SH-SY5Y (cell line): ENCODE measurements around the gene MED9.

Experiments
- GATA2 ChIP-seq: IDR thresholded peaks from 2 replicates; pipeline ENCODE4 v1.6.1; 2011; ENCODE audit warnings: mild to moderate bottlenecking, low read depth, low read length
- GATA3 ChIP-seq: IDR thresholded peaks from 2 replicates; pipeline ENCODE4 v1.6.1; 2011; ENCODE audit warnings: low read depth, mild to moderate bottlenecking, low read length, moderate library complexity

MED9 gene

DNA sequence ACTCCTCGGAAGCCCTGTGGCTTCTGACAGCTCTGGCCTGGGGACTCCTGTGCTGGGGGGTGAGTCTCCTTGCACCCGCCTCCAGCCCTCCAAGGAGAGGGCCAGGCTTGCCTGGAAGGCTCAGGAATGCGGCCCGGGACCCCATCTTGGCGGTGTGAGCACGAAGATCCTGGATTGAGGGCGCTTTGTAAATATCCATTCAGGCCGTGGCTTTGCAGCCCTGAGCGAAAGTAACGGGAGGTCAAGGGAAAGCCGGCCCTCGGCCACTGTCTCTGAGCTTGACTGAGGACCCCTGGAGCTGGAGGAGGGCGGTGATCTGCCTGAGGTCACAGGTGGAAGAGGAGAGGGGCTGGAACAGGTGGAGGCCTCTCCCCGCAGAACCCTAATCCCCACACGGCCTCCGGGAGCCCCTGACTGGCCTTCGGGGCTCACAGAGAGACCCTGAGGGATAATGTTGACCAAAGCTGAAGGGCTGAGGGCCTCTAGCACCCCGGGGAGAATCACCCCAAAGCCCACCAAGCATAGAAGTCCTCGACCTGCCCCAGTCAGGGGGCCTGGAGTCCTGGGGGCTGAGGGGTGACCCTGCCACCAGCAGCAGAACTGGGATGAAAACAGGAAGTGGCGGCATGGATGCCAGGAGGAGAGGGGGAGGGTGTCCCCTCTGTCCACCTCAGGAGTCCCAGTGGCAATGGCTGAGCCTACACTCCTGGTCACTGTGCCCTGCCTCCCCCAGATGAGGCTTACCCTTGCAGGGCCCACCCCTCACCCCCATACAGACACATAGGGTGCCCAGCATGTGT lies 27.7 kb downstream of the MED9 start:
- TF ChIP-seq GATA2 (no peak), GATA3 (no peak)

DNA sequence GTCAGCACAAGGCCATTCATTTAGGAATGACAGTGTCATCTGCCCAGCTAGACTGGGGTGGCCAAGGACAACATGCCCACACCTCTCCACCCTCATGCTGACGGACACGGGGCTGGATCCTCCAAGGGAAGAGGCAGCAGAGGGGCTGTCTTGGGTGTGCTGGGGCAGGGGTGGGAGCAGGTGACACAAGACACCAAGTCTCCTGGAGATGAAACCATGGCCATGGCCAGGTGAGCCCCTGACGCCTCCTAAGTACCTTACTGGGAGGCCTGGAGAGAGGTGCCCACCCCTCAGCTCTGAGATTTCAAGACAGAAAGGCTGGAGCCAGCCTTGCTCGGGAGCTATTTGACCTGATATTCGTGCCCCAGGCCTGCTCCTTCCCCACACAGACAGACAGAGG lies 28.4 kb downstream of the MED9 start:
- TF ChIP-seq GATA2 = no peak
- TF ChIP-seq GATA3 = no peak

DNA sequence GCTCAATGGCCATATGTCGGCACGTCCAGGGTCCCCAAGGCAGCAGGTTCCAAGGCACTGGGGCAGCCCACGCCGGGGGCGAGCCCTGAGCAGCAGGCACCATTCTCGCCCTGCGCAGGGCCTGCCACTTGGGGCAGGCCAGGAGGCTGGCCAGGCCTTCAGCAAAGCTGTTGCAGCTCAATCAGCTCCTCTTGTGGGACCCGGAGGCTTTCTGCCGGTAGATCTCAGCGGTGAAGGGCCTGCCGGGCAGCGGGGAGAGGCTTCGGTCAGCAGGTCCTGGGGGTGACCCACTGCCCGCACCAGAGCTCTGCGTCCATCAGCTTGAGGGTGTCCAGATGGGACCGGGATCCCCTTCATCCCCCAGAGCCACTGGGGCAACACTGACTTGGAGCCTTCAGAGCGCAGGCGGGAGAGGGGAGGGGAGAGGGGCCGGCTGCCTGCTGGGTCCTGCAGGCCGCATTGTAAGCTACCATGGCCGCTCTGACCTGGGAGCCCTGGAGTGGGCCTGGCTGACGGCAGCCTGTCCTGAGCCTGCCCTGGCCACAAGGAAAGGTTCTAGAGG lies 28.9 kb downstream of the MED9 start:
- TF ChIP-seq GATA3 (no peak), GATA2 (no peak)

DNA sequence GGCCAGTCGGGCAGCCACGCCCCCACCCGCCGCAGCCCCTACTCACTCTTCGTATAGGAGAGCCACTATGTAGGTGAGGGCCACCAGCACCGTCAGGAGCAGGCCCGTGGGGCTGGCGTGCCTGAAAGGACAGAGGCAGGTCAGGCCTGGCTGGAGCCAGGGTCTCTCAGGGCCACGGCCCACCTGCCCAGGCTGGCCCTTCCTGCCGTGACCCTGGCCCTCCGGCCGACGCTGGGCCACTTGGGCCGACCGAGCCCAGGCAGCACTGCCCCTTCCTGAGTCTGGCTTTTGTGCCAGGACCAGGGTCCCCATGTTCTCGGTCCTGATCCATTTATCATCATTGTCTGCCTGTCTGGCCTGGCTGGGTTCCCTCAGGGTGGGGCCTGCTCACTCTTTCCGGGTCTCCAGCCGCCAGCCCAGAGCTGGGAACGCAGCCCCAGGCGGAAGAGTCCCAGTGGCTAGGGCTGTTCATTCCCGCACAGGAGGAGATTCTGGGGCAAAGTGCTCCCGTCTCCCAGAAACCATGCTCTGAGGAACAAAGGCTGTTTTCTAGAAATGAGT lies 29.5 kb downstream of the MED9 start:
- no peak for TF ChIP-seq GATA2
- no peak for TF ChIP-seq GATA3

DNA sequence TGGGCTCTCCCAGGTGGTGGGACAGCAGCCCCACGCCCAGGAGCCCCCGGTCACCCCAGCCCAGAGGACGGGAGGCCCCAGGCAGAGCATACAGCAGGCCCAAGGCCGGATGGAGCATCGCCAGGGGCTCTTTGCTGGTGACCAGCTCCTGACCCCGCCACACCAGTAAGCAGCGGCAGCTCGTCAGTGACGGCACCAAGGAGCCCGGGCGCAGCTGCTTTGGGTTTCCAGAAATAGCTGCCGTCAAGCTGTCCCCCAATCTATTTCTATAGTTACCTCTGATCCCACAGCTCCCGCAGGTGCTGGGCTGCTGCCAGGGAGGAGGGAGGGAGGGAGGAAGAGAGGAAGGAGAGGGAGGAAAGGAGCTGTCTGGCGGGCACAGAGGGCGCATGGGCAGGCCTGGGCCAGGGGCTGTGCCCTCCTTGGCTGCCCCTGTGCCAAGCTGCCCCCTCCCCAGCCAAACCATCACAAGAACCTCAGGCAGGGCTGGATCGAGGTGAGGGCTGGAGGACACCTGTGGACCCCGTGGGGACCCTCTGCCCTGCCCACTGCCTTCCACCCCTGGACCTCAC lies 30.2 kb downstream of the MED9 start:
- no peak for TF ChIP-seq GATA3
- TF ChIP-seq GATA2 = no peak

DNA sequence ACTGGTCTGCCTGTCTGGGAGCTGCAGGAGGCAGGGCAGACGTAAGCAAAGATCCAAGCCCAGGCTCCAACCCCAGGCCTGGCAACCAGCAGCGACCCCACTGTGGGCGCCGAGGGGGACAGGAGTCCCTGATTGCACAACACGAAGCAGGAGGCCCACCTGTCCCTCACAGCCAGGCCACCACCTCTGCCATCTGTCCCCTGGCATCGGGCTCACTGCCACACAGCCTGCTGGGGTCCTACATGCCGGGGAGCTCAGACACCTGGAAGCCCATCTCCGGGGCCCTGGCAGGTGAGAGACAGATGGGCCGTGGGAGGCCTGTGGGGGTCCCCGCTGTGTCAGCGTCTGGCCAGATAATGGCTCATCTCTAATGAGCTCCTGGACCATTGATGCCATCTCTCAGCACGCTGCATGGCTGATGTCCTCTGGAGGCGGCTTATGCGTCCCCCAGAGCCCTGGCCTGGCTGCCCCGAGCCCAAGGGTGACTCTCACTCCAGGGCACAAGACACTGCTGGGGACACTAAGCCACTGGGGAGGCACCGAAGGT lies 30.7 kb downstream of the MED9 start:
- TF ChIP-seq GATA3 (no peak), GATA2 (no peak)

DNA sequence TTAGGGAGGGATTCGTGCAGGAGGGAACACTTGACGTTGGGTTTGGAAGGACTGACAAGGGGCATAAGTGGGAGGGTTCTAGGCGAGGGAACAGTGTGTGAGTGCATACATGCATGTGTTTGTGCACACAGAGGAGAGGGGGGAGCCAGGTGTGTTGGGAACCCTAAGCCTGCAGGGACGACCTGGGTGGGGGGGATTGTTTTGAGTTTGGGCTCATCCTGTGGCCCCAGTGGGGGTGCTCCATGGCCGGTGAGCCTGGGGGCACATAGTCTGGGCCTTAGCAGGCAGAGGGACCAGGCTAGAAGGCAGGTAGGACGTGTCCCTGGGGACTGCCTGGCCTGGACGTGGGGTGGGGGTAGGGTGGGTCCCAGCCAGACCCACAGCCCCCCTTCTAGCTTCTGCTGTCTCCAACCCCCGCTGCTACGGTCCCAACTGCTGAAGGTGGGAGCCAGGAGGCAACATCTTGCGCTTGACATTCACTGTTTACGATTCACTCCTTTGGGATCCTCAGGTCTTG lies 31.3 kb downstream of the MED9 start:
- TF ChIP-seq GATA2 (no peak), GATA3 (no peak)

DNA sequence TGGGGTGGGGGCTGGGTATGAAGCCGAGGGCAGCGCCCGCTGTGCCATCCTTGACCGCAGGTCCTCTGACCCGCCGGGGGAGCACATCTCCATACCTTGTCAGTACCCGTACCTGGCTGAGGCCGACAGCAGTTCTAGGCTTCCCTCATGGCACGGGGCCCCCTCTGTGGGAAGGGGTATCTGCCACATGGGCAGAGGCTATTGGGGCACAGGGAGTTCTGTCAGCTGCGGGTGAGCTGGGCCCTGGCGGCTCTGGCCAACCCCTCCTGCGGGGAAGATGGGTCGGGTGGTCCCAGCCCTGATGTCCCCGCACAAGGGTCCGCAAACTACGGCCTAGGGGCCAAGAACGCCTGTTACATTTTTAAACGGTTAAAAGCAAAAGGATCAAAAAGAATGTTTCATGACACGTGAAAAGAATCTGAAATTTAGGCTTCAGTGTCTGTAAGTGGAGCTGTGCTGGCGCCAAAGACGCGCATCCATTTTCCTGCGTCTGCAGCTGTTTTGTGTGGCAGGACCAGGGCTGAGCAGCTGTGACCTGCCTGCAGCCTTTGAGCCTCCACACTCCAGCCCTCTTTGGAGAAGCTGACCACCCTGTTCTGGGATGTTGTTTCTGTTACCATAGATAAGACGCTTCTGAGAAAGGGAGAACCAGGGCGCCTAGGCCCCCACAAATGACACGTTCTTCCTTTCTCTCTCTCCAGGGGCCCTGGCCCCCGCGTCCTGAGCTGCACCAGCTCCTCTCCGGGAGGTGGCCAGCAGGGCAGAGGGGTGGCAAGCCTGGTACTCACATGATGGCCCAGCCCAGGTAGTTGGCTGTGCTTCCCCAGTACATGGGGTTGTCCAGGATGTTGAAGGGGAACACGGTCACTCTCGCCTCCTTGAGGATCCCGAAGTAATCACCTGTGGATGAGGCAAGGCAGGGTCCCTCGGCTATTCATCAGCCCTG lies 32.1 kb downstream of the MED9 start:
- no peak for TF ChIP-seq GATA3
- TF ChIP-seq GATA2 = no peak

DNA sequence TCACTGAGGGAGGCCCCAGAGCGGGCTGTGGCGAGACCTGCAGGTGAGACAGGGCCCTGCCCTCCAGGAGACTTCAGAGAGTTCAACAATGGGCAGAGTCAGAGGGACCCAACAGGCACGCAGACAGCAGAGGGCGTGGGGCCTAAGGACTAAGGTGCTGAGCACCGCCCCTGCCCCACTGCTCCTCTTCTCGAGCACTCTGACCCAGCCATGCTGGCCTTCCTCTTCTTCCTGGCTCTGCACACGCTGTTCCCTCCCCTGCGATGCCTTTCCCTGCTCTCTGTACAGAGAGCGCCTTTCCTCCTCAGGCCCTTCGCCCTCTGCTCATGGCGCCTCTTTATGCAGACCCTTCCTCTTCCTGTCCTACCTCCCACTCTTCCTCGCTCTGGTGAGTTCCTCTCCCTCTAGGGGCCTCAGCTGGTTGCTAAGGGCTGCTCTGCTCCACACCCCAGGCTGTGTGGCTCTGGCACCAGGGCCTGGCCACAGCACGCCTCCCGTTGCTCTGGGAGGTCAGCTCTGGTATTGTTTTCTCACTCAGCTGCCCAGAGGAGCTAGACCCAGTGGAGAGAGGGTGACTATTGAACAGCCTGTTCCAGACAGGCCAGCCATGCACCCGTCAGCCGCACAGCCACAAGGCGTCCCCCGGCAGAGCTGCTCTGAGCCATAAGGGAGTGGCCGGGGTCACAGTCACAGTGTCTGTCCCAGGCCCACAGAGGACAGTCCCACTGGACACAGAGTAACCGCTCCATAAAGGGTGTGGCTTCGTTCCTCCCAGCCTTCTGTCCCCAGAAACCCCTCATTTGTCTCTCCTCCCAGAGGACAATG lies 33.0 kb downstream of the MED9 start:
- no peak for TF ChIP-seq GATA3
- TF ChIP-seq GATA2 = no peak

DNA sequence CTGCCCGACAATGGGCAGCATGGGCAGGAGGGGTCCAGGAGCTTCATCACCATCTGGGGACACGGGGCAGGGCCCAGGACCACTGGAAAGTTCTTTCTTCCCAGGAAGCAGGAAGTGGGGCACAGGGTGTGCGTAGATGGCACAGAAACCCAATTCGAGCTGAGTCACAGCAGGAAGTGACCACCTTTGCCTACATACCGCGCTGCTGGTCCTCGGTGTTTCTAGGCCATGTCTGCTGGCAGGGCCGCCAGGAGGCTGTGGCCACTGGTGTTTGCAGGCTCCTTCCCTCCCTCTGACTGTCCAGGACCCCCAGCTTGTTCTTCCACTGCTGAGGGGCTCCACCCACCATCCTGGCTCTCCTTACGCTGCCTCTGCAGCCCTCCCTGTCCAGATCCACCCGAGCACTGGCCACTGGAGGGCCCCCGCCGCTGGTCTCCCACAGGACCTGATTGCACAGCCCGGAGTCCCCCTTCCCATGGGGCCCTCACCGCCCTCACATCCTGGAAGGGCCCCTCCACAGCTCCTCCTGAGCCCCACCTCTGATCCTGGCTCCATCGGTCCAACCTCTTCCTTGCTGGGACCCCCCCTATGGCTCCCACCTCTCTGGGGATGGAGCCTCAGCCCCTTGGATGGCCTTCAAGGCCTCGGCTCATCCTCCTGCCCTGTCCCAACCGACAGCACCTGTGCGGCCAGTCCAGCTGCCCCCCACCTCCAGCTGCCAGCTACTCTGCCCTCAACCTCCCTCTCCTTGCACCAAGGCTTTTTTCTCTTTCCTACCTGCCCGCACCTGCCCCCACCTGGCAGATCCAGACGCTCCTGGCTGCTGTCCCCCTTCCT lies 33.9 kb downstream of the MED9 start:
- TF ChIP-seq GATA2 (no peak), GATA3 (no peak)

DNA sequence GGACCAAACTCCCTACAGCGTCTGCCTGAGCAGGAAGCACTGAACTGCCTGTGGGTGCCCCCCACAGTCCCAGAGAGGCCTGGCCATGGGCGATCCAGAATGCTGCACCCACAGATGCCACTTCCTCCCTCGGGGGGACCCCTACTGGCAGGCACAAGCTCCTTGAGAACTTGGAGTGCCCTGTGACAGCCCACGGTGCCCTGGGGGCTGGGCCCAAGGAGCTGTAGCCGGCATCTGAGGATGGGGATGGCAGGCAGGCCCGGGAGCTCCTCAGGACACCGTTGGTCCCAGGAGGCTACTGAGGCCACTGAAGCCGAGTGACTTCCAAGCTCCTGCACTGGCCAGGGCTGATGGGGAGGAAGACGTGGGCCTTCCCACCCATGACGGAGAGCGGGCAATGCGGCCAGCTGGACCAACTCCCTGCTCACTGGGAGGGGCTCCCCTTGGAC lies 34.5 kb downstream of the MED9 start:
- no peak for TF ChIP-seq GATA3
- TF ChIP-seq GATA2 = no peak
